Peyer's patch (tissue), 4 donors: ENCODE results near the gene YBX2.

Experiments
- POLR2A ChIP-seq, 2 donors: fragments of 450-650 bp; IDR thresholded peaks; one replicate each; pipeline ENCODE4 v1.5.1; 2017; ENCODE audit warnings: antibody characterized with exemption in 2 of 2, mild to moderate bottlenecking in 2 of 2, moderate library complexity in 2 of 2
- TF ChIP-seq, protein P1 (sequence below), 6 experiments: fragments of 450-650 bp in 4 of 6; fragments of 200-600 bp in 2 of 6; sonication (generic) in 1 of 6; IDR thresholded peaks; one replicate each; pipeline ENCODE4 v1.5.1; 2017 to 2019; ENCODE audit warnings: antibody characterized with exemption in 6 of 6, mild to moderate bottlenecking in 3 of 6, moderate library complexity in 1 of 6

DNA sequence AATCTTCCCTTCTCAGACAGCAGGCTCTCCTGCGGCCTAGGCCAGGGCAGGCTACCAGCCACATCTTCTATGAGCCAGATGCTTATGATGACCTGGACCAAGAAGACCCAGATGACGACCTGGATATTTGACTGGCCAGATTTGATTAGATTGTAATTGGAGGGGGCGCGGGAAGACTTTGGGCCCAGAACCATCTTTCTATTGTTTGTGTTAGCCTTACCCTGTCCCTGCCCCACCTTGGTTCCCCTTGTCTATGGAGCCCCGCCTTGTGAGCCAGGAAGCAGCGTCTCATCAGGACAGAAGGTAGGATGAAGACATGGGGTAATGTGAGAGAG is 34.9 kb downstream of the YBX2 start:
- TF ChIP-seq POLR2A (IDR thresholded peaks at IDR 0.05) = no peak
- TF ChIP-seq, protein P1, sequence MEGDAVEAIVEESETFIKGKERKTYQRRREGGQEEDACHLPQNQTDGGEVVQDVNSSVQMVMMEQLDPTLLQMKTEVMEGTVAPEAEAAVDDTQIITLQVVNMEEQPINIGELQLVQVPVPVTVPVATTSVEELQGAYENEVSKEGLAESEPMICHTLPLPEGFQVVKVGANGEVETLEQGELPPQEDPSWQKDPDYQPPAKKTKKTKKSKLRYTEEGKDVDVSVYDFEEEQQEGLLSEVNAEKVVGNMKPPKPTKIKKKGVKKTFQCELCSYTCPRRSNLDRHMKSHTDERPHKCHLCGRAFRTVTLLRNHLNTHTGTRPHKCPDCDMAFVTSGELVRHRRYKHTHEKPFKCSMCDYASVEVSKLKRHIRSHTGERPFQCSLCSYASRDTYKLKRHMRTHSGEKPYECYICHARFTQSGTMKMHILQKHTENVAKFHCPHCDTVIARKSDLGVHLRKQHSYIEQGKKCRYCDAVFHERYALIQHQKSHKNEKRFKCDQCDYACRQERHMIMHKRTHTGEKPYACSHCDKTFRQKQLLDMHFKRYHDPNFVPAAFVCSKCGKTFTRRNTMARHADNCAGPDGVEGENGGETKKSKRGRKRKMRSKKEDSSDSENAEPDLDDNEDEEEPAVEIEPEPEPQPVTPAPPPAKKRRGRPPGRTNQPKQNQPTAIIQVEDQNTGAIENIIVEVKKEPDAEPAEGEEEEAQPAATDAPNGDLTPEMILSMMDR (IDR thresholded peaks at IDR 0.05) = no peak
